DOHH2 (cell line): ENCODE results near the gene VPS51.

Experiments
- H3F3A ChIP-seq: fragments of 200-600 bp; sonication (generic), shearing (Covaris generic); 2 replicates; pipeline ENCODE4 v1.6.0; 2016; ENCODE audit warnings: antibody characterized with exemption, mild to moderate bottlenecking; ENCODE audit not compliant: control insufficient read depth, insufficient read depth
- H3K27ac ChIP-seq: fragments of 200-600 bp; sonication (generic); 2 replicates; pipeline ENCODE4 v1.5.1; 2014; ENCODE audit warnings: low read depth, mild to moderate bottlenecking, low read length, moderate library complexity
- H3K27me3 ChIP-seq: fragments of 200-600 bp; sonication (generic); 2 replicates; pipeline ENCODE4 v1.6.1; 2014; ENCODE audit warnings: mild to moderate bottlenecking, low read length, mixed read lengths; ENCODE audit not compliant: control insufficient read depth
- H3K36me3 ChIP-seq: fragments of 200-600 bp; sonication (generic); 2 replicates; pipeline ENCODE4 v1.6.1; 2014; ENCODE audit warnings: mild to moderate bottlenecking, low read length, moderate library complexity, mixed read lengths; ENCODE audit not compliant: control insufficient read depth
- H3K4me1 ChIP-seq: fragments of 200-600 bp; sonication (generic); 2 replicates; pipeline ENCODE4 v1.6.1; 2014; ENCODE audit warnings: mild to moderate bottlenecking, low read length, mixed read lengths; ENCODE audit not compliant: control insufficient read depth
- H3K4me2 ChIP-seq: fragments of 200-600 bp; sonication (generic); 2 replicates; pipeline ENCODE4 v1.6.0; 2014; ENCODE audit warnings: mild to moderate bottlenecking, low read length, moderate library complexity
- H3K4me3 ChIP-seq: fragments of 200-600 bp; sonication (generic); 2 replicates; pipeline ENCODE4 v1.5.1; 2014; ENCODE audit warnings: mild to moderate bottlenecking, low read length, mixed read lengths
- H3K79me2 ChIP-seq: fragments of 200-600 bp; sonication (generic); 2 replicates; pipeline ENCODE4 v1.6.1; 2014; ENCODE audit warnings: mild to moderate bottlenecking, low read length, mixed read lengths; ENCODE audit not compliant: control insufficient read depth
- H3K9me2 ChIP-seq: fragments of 200-600 bp; sonication (generic); replicated peaks from 2 replicates; pipeline ENCODE4 v1.6.1; 2014; ENCODE audit warnings: mild to moderate bottlenecking, low read length, mixed read lengths; ENCODE audit not compliant: control insufficient read depth
- H3K9me3 ChIP-seq: fragments of 200-600 bp; sonication (generic); 2 replicates; pipeline ENCODE4 v1.6.1; 2014; ENCODE audit warnings: antibody characterized with exemption, low read length, mixed read lengths; ENCODE audit not compliant: control insufficient read depth, insufficient read depth
- H4K20me1 ChIP-seq: fragments of 200-600 bp; sonication (generic); 2 replicates; pipeline ENCODE4 v1.6.0; 2014; ENCODE audit warnings: low read depth, mild to moderate bottlenecking, antibody characterized with exemption, low read length, moderate library complexity; ENCODE audit not compliant: control insufficient read depth, insufficient read depth
- EZH2phosphoT487 ChIP-seq: fragments of 200-600 bp; sonication (generic); IDR thresholded peaks from 2 replicates; pipeline ENCODE4 v1.6.1; 2017; ENCODE audit warnings: borderline replicate concordance, mild to moderate bottlenecking, antibody characterized with exemption, low read length, moderate library complexity, mixed read lengths
- TF ChIP-seq, protein P1 (sequence below): fragments of 200-600 bp; sonication (generic); IDR thresholded peaks from one replicate; pipeline ENCODE4 v1.5.1; 2014; ENCODE audit warnings: antibody characterized with exemption, mild to moderate bottlenecking, low read depth, low read length; ENCODE audit not compliant: poor library complexity, severe bottlenecking

VPS51 gene

DNA sequence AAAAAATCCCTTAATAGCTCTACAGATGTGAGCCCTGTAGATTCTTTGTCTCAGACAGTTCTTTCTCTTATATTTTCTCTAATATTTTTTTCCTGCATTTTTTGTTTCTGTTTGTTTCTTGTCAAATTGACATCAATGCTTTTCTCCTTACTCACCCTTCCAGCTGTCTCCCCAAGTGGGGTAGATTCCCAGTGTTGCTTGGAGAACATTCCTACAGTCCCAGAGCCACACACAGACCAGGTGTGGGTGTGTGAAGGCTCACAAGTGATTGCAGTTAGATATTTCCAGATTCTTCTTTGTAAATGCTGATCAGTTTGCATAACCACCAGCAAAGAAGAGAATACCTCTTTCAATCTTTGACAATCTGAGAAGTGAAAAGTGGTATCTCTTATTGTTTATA lies 7.5 kb downstream of the VPS51 start:
- Histone ChIP-seq H3K4me3 (no peak overlapping the region), H3K27me3 (no peaks in the 10 kb centered on the region), H3K36me3 (peaks cover 28% of the 10 kb centered on the region), H4K20me1 (no peaks in the 10 kb centered on the region), H3K79me2 (peaks cover 31% of the 10 kb centered on the region), H3K9me3 (no peaks in the 10 kb centered on the region), H3K4me1 (no peaks in the 10 kb centered on the region), H3F3A (no peaks in the 10 kb centered on the region), H3K27ac (no peak overlapping the region), H3K4me2 (no peak overlapping the region), H3K9me2 (no peaks in the 10 kb centered on the region)
- no peak for TF ChIP-seq EZH2phosphoT487
- TF ChIP-seq, protein P1, sequence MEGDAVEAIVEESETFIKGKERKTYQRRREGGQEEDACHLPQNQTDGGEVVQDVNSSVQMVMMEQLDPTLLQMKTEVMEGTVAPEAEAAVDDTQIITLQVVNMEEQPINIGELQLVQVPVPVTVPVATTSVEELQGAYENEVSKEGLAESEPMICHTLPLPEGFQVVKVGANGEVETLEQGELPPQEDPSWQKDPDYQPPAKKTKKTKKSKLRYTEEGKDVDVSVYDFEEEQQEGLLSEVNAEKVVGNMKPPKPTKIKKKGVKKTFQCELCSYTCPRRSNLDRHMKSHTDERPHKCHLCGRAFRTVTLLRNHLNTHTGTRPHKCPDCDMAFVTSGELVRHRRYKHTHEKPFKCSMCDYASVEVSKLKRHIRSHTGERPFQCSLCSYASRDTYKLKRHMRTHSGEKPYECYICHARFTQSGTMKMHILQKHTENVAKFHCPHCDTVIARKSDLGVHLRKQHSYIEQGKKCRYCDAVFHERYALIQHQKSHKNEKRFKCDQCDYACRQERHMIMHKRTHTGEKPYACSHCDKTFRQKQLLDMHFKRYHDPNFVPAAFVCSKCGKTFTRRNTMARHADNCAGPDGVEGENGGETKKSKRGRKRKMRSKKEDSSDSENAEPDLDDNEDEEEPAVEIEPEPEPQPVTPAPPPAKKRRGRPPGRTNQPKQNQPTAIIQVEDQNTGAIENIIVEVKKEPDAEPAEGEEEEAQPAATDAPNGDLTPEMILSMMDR = no peak

DNA sequence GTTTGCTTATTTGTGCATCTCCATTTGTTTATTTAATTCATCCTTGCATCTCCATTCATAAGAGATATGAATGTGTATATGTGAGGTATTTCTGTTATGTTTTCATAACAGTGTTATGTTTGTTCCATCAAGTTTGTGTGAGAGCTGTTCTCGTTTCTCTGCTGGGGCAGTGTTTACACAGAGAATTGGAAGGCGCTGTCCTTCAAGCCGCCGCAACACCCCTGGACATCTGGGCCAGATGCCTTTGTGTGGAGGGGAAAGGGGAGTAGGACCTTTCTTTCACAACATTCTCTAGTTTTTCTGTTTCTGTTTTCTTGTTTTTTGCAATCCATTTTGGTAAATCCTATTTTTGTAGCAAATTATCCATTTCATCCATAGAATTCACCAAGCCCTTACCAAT lies 8.6 kb downstream of the VPS51 start:
- Histone ChIP-seq H3K27me3 (no peaks in the 10 kb centered on the region), H3K9me2 (no peaks in the 10 kb centered on the region), H3K4me3 (no peak overlapping the region), H3K4me2 (no peak overlapping the region), H3K36me3 (peaks cover 27% of the 10 kb centered on the region; the same call in 1 of the 2 replicates), H3K27ac (no peak overlapping the region), H3K9me3 (no peaks in the 10 kb centered on the region), H3K79me2 (peaks cover 22% of the 10 kb centered on the region), H4K20me1 (no peaks in the 10 kb centered on the region), H3F3A (no peaks in the 10 kb centered on the region), H3K4me1 (no peaks in the 10 kb centered on the region)
- no peak for TF ChIP-seq EZH2phosphoT487
- TF ChIP-seq, protein P1 = no peak

DNA sequence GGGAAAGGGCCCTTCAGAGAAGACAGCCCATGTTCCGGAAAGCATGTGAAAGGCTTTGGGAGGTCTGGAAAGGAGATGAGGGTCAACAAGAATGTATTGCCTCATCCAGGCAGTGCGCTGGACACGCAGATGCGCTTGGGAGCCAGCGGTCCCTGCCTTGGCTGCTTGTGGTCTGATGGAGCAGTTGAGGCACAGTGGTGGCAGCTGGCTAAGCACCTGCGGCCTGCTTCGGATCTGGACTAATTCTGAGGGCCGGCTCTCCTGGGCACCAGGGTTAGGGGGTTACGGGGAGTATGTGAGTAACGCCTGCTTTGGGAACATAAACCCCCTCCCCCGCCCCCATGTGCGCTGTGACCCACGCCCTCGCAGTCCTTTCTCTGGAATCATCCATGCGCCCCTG lies 11.1 kb downstream of the VPS51 start:
- Histone ChIP-seq H3F3A (0 out of 2 replicates have a peak, but pooled peaks cover 3% of the 10 kb centered on the region), H3K4me3 (no peak overlapping the region), H3K4me2 (no peak overlapping the region), H3K9me3 (no peaks in the 10 kb centered on the region), H3K27ac (no peak overlapping the region), H3K79me2 (peaks cover 23% of the 10 kb centered on the region), H3K27me3 (no peaks in the 10 kb centered on the region), H3K36me3 (peaks cover 40% of the 10 kb centered on the region), H3K4me1 (peaks cover 16% of the 10 kb centered on the region), H3K9me2 (no peaks in the 10 kb centered on the region), H4K20me1 (no peaks in the 10 kb centered on the region)
- TF ChIP-seq, protein P1 = no peak
- TF ChIP-seq EZH2phosphoT487 = no peak
